ENCODE data around the gene BAMBI.

GRCh38 chr10:28678687-28679457 is 1.6 kb downstream of the BAMBI start:
- TF ChIP-seq POLR2A (IDR thresholded peaks at IDR 0.05; ENCODE audit: borderline replicate concordance, extremely low read depth, insufficient read depth, insufficient read length) (no peak), CTCF (IDR thresholded peaks at IDR 0.05 in 2 of 3, conservative IDR thresholded peaks at IDR 0.05 in 1 of 3; ENCODE audit: borderline replicate concordance in 1 of 3, insufficient read depth in 1 of 3, low read depth in 2 of 3, low read length in 2 of 3) (no peak), REST (IDR thresholded peaks at IDR 0.05; ENCODE audit: low read depth) (no peak), EZH2phosphoT487 (IDR thresholded peaks at IDR 0.05; ENCODE audit: borderline replicate concordance) (no peak), SP1 (IDR thresholded peaks at IDR 0.05; ENCODE audit: low read depth) (no peak), EZH2 (IDR thresholded peaks at IDR 0.05) (no peak), EGR1 (IDR thresholded peaks at IDR 0.05; ENCODE audit: low read depth) (no peak), CBX3 (IDR thresholded peaks at IDR 0.05; ENCODE audit: low read depth) (no peak), RAD21 (IDR thresholded peaks at IDR 0.05; ENCODE audit: low read depth) (no peak), TCF7L2 (IDR thresholded peaks at IDR 0.05; ENCODE audit: borderline replicate concordance, extremely low read depth, insufficient read depth, insufficient read length) (no peak), POLR2AphosphoS5 (IDR thresholded peaks at IDR 0.05; ENCODE audit: low read depth, low read length) (no peak), ZNF274 (IDR thresholded peaks at IDR 0.05; ENCODE audit: low read depth, low read length) (no peak)
